ENCODE measurements around the gene SLC22A3. TPM values are rescaled to one million over a fixed set of nuclear protein-coding genes. Genes with fewer than 3 reads are reported as not detected.

Gene SLC22A3
- total RNA-seq, 1 experiment from 2014 or later = 1.1 TPM

Other genes with a start within 250 kb of the SLC22A3 start
- 0.05 TPM in 1 of 2 replicates, not detected in the other for gene SLC22A1, start 226.6 kb upstream of the SLC22A3 start, total RNA-seq (2014; rRNA removed; shearing (Covaris generic))
- not detected in 2 replicates for gene SLC22A2, start 89.6 kb upstream of the SLC22A3 start, total RNA-seq (2014; rRNA removed; shearing (Covaris generic))

All from M059J (cell line).